K562 (cell line): ENCODE results near the gene CBX3.

Experiments
- MTA3 ChIP-seq: fragments of 450-650 bp; formaldehyde crosslinking; IDR thresholded peaks from 2 replicates; pipeline ENCODE4 v1.6.1; 2017; ENCODE audit warnings: mild to moderate bottlenecking, borderline replicate concordance
- TF ChIP-seq, protein P1 (sequence below): sonication (generic); formaldehyde crosslinking; IDR thresholded peaks from 2 replicates; pipeline ENCODE4 v1.5.0; 2020; ENCODE audit warnings: missing genetic modification reagents

DNA sequence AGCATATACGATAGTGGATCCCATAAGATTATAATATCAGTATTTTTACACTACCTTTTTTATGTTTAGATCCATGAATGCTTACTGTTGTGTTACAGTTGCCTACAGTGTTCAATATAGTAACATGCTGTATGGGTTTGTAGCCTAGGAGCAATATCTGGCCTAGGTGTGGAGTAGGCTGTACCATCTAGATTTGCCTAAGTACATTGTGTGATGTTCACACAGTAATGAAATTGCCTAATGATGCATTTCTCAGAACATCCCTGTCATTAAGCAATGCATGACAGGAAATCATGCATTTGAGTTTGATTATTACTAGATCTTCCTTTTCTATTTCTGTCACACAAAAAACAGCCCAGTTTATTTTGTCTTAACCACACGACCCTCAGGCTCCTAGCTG, 14.5 kb downstream of the CBX3 start:
- TF ChIP-seq, protein P1, sequence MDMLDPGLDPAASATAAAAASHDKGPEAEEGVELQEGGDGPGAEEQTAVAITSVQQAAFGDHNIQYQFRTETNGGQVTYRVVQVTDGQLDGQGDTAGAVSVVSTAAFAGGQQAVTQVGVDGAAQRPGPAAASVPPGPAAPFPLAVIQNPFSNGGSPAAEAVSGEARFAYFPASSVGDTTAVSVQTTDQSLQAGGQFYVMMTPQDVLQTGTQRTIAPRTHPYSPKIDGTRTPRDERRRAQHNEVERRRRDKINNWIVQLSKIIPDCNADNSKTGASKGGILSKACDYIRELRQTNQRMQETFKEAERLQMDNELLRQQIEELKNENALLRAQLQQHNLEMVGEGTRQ (CRISPR knock-in tag): no peak
- TF ChIP-seq MTA3: no peak
